ENCODE data around the gene CDH4. TPM values are rescaled to one million over a fixed set of nuclear protein-coding genes. Genes with fewer than 3 reads are reported as not detected.

Gene CDH4
- total RNA-seq, 1 experiment from 2014 or later = 5.3 TPM

GRCh38 chr20:61768571-61769285 is 516.7 kb downstream of the CDH4 start:
- DNase-seq (ENCODE audit: low spot score) = no peak
- POLR2A ChIA-PET = no interaction called here
- no peak for TF ChIP-seq ZNF532 (CRISPR knock-in tag; IDR thresholded peaks at IDR 0.05; ENCODE audit: borderline replicate concordance)
- TF ChIP-seq E2F1 (CRISPR knock-in tag; IDR thresholded peaks at IDR 0.05) = no peak
- no peak for TF ChIP-seq ATF1 (CRISPR knock-in tag; IDR thresholded peaks at IDR 0.05)
- TF ChIP-seq ZSCAN18 (CRISPR knock-in tag; IDR thresholded peaks at IDR 0.05) = no peak
- no peak for TF ChIP-seq SMAD3 (CRISPR knock-in tag; IDR thresholded peaks at IDR 0.05; ENCODE audit: borderline replicate concordance)
- no peak for TF ChIP-seq ZMAT4 (CRISPR knock-in tag; IDR thresholded peaks at IDR 0.05)
- no peak for TF ChIP-seq SP1 (CRISPR knock-in tag; conservative IDR thresholded peaks at IDR 0.05)
- TF ChIP-seq HMGA2 (CRISPR knock-in tag; IDR thresholded peaks at IDR 0.05) = no peak
- TF ChIP-seq IRF1 (CRISPR knock-in tag; IDR thresholded peaks at IDR 0.05) = no peak
- TF ChIP-seq FOXJ3 (CRISPR knock-in tag; IDR thresholded peaks at IDR 0.05; ENCODE audit: borderline replicate concordance) = no peak
- no peak for TF ChIP-seq ZNF396 (CRISPR knock-in tag; IDR thresholded peaks at IDR 0.05; ENCODE audit: borderline replicate concordance)
- no peak for TF ChIP-seq ZNF512 (CRISPR knock-in tag; IDR thresholded peaks at IDR 0.05; ENCODE audit: borderline replicate concordance)
- TF ChIP-seq JUN (CRISPR knock-in tag; IDR thresholded peaks at IDR 0.05) = no peak
- no peak for TF ChIP-seq FOXP1 (CRISPR knock-in tag; IDR thresholded peaks at IDR 0.05; ENCODE audit: borderline replicate concordance)
- no peak for TF ChIP-seq ESRRA (CRISPR knock-in tag; IDR thresholded peaks at IDR 0.05; ENCODE audit: borderline replicate concordance)
- no peaks in the 10 kb centered on the region for H3K36me3 Mint-ChIP-seq
- ATAC-seq = no peak
- CTCF ChIA-PET = no interaction called here
- H3K9me3 Mint-ChIP-seq = no peaks in the 10 kb centered on the region
- H3K27ac Mint-ChIP-seq = no peak overlapping the region
- peaks cover 5% of the 10 kb centered on the region; the same call in 1 of the 2 replicates for H3K27me3 Mint-ChIP-seq (ENCODE audit: low read depth)
- H3K4me1 Mint-ChIP-seq = peaks cover 6% of the 10 kb centered on the region; the same call in 1 of the 2 replicates
- no peak overlapping the region for H3K4me3 Mint-ChIP-seq
